Mesothelial cell of epicardium (in vitro differentiated cells): Measurements from ENCODE around the gene CD40. TPM values are rescaled to one million over a fixed set of nuclear protein-coding genes. Genes with fewer than 3 reads are reported as not detected.

Source experiments
- DNase-seq, 2 experiments: peaks; one replicate each; pipeline ENCODE4 v3.0.0; 2021; ENCODE audit warnings: low spot score in 2 of 2; ENCODE audit not compliant: unreplicated experiment in 2 of 2
- H3K27ac Mint-ChIP-seq: 2 replicates; pipeline ENCODE4 v1.8.0; 2021; ENCODE audit warnings: mixed read lengths
- H3K27me3 Mint-ChIP-seq: 2 replicates; pipeline ENCODE4 v1.8.0; 2021; ENCODE audit warnings: low read depth, mixed read lengths
- H3K36me3 Mint-ChIP-seq: 2 replicates; pipeline ENCODE4 v1.8.0; 2021; ENCODE audit warnings: mixed read lengths
- H3K4me1 Mint-ChIP-seq: 2 replicates; pipeline ENCODE4 v1.8.0; 2021; ENCODE audit warnings: mixed read lengths
- H3K4me3 Mint-ChIP-seq: 2 replicates; pipeline ENCODE4 v1.8.0; 2021; ENCODE audit warnings: mild to moderate bottlenecking, moderate library complexity, mixed read lengths
- H3K9me3 Mint-ChIP-seq: 2 replicates; pipeline ENCODE4 v1.8.0; 2021; ENCODE audit warnings: mixed read lengths
- total RNA-seq: library from RNA; stranded (reverse); gene quantifications from 3 replicates; pipeline ENCODE4 v1.2.1, GENCODE V29; 2021
- TF ChIP-seq, protein P1 (sequence below): fragments of 200-600 bp; sonication (generic); IDR thresholded peaks from one replicate; pipeline ENCODE4 v1.5.0; 2021; ENCODE audit warnings: antibody characterized with exemption; ENCODE audit not compliant: unreplicated experiment

The CD40 gene
- total RNA-seq, 1 donor from 2014 or later: 3.8 TPM

DNA sequence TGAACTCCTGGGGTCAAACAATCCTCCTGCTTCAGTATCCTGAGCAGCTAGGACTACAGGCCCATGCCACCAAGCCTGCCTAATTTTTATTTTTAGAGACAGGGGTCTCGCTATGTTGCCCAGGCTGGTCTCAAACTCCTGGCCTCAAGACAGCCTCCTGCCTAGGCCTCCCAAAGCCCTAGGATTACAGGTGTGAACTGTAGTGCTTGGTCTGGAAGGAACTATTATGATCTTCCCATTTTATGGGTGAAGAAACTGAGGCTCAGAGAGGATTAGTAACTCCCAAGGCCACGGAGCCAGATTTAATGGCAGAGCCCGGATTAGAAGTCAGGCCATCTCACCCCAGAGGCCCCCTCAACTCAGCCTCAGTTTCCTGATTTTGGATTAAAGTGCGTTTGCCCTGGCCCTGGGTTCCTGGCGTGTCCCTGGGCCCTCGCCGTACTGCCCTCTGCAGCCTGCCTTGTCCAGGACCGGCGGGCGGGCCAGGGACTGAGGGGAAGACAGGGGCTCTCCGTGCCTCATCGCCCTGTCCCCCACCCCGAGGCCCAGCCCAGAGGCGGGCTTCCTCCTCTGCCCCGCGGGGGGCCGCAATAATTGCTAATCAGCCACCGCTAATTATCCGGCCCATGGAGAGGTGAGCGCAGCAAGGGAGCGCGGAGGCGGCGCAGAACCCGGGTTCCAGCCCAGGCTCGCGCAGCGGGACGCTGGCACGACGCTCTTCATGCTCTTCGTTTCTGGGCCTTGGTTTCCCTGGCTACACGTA lies 34.9 kb downstream of the CD40 start:
- Mint-ChIP-seq H3K36me3 (no peaks in the 10 kb centered on the region), H3K4me3 (no peak overlapping the region), H3K27ac (no peak overlapping the region), H3K9me3 (no peaks in the 10 kb centered on the region), H3K4me1 (no peaks in the 10 kb centered on the region), H3K27me3 (peaks cover 25% of the 10 kb centered on the region)
- no peak for DNase-seq
- TF ChIP-seq, protein P1, sequence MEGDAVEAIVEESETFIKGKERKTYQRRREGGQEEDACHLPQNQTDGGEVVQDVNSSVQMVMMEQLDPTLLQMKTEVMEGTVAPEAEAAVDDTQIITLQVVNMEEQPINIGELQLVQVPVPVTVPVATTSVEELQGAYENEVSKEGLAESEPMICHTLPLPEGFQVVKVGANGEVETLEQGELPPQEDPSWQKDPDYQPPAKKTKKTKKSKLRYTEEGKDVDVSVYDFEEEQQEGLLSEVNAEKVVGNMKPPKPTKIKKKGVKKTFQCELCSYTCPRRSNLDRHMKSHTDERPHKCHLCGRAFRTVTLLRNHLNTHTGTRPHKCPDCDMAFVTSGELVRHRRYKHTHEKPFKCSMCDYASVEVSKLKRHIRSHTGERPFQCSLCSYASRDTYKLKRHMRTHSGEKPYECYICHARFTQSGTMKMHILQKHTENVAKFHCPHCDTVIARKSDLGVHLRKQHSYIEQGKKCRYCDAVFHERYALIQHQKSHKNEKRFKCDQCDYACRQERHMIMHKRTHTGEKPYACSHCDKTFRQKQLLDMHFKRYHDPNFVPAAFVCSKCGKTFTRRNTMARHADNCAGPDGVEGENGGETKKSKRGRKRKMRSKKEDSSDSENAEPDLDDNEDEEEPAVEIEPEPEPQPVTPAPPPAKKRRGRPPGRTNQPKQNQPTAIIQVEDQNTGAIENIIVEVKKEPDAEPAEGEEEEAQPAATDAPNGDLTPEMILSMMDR: no peak

- H3K4me1 Mint-ChIP-seq: no peaks in the 10 kb centered on the region
- H3K27ac Mint-ChIP-seq: no peak overlapping the region
- TF ChIP-seq, protein P1: no peak
- H3K4me3 Mint-ChIP-seq: no peak overlapping the region
- peaks cover 27% of the 10 kb centered on the region for H3K27me3 Mint-ChIP-seq
- no peaks in the 10 kb centered on the region for H3K36me3 Mint-ChIP-seq
- no peaks in the 10 kb centered on the region for H3K9me3 Mint-ChIP-seq
- no peak for DNase-seq
Measured at GRCh38 chr20:46154305-46154704, 36.2 kb downstream of the CD40 start.

DNA sequence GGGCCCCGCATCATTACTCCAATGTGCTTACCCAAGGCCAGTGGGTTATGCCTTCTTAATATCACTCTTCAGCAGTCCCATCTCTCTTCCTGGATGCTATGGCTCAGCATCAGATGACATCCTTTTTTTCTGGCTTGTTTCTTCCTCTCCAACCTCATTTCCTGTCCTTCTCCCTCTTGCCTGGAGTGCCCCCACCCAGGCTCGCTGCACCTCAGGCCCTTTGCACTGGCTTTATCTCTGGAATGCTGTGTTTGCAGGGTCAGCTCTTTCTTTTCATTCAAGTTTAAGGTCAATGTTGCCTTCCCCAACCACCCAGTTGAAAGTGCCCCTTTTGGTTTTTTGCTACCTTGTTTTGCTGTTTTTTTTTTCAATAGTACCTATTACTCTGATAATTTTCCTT lies 36.7 kb downstream of the CD40 start:
- H3K9me3 Mint-ChIP-seq: no peaks in the 10 kb centered on the region
- no peak for DNase-seq
- H3K27me3 Mint-ChIP-seq: peaks cover 29% of the 10 kb centered on the region
- H3K4me3 Mint-ChIP-seq: no peak overlapping the region
- no peaks in the 10 kb centered on the region for H3K36me3 Mint-ChIP-seq
- TF ChIP-seq, protein P1: no peak
- no peak overlapping the region for H3K27ac Mint-ChIP-seq
- no peaks in the 10 kb centered on the region for H3K4me1 Mint-ChIP-seq

GRCh38 chr20:46156065-46156464 lies 38.0 kb downstream of the CD40 start:
- Mint-ChIP-seq H3K27me3 (peaks cover 38% of the 10 kb centered on the region), H3K4me3 (no peak overlapping the region), H3K9me3 (no peaks in the 10 kb centered on the region), H3K36me3 (no peaks in the 10 kb centered on the region), H3K4me1 (no peaks in the 10 kb centered on the region), H3K27ac (no peak overlapping the region)
- TF ChIP-seq, protein P1: no peak
- DNase-seq: no peak

DNA sequence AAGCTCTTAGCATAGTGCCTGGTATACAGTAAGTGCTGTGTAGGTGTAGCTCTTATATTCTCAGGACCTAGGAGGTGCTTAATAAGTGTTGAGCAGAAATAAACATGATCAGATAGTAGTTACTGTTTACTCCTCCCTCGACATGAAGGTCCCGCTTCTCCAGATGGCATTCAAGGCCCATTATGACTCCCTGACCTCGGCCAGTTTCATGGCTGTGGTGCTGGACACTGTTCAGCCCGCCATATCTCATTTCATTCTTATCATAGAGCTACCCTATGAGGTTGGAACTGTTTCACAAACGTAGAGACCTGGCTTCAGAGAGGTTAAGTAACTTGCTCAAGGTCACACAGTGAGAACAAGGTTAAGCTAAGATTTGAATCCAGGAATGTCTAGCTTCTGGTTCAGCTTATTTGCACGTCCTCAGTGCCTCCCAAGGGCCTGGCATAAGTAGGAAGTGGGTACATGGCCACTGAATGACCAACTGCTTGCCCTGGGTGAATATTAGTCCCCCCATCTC lies 39.0 kb downstream of the CD40 start:
- no peaks in the 10 kb centered on the region for H3K9me3 Mint-ChIP-seq
- H3K27ac Mint-ChIP-seq: no peak overlapping the region
- no peaks in the 10 kb centered on the region for H3K4me1 Mint-ChIP-seq
- TF ChIP-seq, protein P1: no peak
- no peak overlapping the region for H3K4me3 Mint-ChIP-seq
- no peak for DNase-seq
- H3K36me3 Mint-ChIP-seq: no peaks in the 10 kb centered on the region
- H3K27me3 Mint-ChIP-seq: peaks cover 48% of the 10 kb centered on the region
